NCI-H69 (cell line): ENCODE data around the gene CYP26B1.

Source experiments
- DNase-seq: peaks from one replicate; lab custom pipeline; 2025; lab: John Stamatoyannopoulos, UW

Gene CYP26B1

DNA sequence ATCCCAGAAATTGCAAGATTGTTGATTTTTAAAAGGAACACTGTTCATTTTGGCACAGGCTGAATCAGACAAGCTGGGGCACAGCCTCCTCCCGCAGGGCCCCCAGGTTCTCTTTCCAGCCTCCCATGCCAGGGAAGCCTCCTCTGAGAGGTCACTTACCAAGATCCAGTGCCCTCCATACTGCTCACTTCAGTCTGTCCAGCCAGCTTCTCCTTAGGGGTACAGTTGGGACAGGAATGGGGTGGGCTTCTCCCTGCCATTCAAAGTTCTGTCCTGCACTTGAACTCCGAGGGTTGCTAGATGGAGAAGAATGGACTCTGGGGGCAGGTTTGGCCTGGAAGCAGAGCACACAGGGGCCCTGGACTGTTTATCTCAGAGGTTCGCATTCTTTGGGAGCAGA, 7.5 kb upstream of the CYP26B1 start:
- DNase-seq, result no peak

DNA sequence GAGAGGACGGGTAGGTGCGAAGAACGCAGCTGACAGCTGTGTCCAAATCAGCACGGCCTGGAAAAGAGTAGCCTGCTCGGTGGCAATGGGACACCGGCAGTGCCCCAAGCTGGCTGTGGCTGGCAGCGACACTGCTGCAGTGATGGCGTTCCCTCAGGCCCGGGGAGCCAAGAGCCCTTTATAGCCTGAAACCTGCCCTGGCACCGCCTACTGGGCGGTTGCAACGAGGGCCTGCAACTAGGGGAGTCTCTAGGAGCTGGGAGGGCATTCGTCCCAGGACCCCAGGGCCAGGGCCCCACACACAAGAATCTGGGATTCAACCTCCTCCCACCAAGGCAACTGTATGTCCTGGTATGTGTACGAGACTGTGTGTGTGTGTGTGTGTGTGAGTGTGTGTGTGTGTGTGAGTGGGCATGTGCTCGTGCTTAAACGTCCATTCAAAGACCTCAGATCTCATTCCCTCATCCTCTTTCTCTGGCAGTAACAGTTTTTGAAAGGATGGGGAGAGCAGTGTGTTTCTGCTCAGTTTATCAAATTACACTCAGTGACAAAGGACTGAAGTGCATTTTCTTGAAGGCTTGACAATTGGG, 6.8 kb upstream of the CYP26B1 start:
- no peak for DNase-seq

DNA sequence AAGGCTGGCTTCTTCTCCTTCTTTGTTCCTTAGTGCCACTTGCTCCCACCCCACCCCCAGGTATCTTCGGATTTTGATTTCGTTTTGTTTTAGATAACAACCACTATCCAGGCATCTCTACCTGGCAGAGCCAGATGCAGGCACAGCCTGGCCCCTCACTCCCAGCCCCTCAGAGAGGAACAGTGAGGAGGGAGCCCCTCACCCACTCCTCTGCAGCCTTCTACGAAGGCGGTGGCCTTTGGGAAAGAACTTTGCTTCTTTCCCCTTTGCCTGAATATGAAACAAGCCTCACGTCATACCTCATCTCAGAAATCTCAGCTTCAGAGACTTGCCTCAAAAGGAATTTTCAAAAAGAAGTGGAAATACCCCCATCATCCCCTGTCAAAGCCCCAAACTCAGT, 6.3 kb upstream of the CYP26B1 start:
- no peak for DNase-seq

DNA sequence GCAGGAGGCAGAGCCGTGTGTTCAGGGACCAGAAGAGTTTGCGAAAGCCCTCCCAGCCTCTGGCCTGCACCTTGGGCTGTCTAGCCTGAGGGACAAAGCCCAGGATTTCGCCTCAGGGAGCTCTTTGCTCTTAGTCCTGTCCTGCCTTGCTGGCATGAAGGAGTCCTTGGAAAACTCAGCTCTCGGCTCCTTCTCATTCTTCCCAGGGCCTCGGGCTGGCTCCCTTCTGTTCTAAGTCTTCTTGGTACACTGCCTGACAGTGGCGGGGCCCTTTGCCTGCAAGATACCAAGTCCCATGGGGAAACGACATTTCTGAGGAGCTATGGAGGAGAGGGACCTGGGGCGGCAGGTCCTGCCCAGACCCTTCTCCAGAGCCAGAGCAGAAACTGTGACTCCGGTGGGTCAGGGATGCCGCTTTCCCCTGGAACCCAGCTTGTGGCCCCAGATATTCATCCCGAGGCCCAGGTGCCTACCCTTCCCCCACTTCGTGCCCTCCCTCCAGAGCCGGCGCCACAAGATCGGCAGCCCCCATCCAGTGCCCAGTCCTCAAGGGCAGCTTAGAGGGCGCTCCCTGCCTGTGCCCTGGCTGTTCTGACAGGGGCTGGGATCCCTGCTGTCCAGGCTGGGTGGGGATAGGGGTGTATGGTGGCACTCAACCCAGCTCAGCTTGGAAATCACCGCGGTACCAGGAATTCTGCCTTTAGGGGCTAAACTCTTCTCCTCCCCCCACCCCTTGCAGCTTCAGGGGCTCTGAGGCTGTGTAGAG, 5.5 kb upstream of the CYP26B1 start:
- no peak for DNase-seq

DNA sequence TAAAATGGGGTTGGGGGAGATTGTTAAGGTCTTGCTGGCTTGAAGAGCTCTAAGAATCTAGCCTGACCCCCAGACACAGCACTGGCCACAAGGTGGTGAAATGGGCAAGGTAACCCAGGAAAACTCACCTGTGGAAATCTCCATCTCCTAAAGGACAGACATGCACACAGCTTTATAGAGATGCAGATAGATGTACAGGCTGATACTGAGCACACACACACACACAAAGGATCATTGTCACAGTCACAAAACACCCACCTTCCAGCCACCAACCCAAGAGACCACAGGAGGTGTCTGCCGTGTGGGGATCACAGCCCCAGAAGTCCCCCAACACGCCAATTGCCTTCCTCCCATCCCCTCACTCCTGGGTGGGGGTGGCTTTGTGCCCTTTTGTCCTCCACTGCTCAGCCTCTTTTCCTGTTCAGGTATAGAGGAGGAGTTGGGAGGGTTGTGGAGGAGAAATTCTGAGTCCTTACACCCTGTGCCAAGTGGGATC, 3.2 kb upstream of the CYP26B1 start:
- DNase-seq, result no peak

DNA sequence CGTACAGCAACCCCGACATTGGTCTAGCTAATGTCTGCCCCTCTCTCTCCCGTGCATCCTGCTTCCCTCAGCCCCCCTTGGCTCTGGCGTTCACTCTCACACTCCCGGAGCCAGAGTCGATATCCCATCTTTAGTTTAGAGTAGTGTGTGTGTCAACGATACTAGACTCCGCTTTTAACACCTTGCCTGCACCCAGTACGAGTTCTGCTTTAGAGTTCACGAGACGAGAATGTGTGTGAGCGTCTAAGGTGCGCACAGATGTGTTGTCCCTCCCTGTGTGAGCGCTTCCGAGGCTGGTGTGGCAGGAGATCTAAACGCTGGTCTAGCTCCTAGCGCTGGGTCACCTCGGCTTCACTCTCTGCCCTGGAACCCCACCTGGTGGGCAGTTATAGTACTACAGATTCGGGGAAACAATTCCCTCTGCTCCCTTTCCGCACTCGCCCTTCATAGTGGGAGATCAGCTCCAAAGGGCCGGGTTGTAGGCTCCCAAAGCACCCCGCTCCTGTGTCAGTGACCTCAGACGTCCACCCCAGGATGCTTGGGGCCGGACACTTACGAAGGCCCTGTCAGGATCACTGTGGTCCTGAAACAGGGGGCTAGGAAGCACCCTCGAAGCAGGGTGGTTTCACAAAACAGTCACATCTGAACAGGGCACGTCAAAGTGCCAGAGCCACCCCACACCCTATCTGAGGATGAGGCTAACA, 2.6 kb upstream of the CYP26B1 start:
- peak; percentile 77 for DNase-seq

DNA sequence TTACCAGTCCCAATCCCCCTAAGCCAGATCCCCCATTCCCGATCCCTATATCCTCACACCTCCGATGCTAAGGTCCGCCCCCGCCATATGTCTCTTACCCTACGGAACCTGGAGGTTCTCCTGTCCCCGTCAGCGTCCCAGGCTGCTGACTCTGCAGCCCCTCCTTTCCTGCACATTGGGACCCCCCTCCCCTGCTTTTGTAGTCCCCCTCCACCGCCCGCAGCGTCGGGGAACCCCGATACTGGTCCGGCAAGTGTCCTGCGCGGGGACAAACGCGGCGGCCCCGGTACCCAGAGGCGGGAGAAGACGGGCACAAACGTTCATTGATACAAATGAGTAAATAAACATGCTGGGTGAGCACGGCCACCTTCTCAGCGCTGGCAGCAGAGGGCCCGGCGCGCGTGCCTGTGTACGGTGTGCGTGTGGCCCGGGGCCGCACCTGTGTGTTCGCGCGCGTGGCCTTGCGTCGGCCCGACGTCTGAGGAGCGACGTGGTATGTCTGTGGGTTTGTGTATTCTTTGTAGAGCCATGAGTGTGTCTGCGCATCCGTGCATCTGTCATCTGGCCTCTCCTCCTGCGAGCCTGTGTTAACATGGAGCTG, 2.0 kb upstream of the CYP26B1 start:
- peak; percentile 29 for DNase-seq

DNA sequence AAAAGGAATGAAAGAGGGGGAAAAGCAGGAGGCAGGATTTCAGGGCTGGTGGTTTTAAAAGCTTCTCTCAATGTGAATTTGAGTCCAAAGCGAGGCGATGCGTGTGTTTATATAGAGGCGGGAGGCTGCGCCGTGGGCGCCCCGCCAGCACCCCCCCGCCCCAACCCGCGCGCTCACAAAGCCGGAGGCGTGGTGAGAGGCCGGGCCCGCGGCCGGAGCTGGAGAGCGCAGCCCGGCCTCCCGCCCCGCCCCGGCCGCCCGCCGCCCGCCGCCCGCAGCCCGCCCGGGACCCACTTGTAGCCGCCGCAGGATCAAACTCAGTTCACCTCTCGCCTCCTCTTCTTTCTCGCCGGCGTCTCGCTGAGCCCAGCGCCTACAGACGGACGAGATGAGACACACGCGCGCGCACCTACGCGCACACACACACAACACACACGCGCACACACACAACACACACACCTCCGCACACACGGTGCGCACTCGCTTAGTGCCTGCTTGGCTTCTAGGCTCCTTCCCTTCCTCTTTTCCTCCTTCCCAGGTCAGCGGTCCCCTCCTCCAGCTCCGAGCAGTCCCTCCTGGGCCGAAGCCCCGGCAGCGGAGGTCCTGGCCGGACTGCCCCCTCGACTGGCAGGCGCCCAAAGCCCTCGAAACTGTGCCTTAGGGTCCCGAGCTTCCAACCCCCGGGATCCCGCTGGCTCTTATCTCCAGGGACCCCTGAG, 1.3 kb upstream of the CYP26B1 start:
- DNase-seq, result peak; percentile 72

DNA sequence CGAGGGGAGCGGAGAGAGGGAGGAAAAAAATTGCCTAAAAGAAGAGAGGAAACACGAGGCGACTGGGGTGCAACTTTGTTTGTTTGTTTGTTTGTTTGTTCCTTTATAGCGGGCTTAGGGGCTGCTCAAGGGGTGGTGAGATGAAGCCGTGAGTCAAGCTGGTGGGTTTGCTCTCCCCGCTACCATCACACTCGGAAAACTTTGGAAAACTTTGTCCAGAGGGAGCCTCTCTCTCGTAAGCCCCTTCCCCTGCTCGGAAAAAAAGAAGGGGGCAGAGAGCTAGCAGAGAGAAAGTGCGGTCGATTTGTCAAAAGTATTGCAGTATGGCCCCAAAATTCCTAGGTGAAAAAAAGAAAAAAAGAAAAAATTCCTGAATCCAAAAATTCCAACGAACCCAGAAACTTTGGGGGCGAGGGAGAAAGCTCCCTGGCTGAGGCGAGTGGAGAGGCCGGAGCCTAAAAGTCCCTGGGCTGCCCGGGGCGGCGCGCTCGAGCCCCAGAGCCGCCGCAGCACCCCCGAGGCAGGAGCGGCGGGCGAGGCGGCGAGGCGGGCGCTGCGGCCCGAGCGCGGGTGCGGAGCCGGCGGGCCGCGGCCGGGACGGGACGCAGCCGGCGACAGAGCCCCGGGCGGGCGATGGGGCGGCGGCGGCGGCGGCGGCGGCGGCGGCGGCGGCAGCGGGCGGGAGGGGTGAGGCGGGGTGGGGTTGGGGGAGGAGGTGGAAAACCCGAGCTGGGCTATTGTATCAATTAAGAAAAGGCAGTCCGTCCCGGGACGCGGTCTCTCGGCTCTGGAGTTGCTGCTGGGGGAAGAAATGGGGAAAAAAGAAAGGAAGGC, 558 bp upstream of the CYP26B1 start:
- peak; percentile 6 for DNase-seq

DNA sequence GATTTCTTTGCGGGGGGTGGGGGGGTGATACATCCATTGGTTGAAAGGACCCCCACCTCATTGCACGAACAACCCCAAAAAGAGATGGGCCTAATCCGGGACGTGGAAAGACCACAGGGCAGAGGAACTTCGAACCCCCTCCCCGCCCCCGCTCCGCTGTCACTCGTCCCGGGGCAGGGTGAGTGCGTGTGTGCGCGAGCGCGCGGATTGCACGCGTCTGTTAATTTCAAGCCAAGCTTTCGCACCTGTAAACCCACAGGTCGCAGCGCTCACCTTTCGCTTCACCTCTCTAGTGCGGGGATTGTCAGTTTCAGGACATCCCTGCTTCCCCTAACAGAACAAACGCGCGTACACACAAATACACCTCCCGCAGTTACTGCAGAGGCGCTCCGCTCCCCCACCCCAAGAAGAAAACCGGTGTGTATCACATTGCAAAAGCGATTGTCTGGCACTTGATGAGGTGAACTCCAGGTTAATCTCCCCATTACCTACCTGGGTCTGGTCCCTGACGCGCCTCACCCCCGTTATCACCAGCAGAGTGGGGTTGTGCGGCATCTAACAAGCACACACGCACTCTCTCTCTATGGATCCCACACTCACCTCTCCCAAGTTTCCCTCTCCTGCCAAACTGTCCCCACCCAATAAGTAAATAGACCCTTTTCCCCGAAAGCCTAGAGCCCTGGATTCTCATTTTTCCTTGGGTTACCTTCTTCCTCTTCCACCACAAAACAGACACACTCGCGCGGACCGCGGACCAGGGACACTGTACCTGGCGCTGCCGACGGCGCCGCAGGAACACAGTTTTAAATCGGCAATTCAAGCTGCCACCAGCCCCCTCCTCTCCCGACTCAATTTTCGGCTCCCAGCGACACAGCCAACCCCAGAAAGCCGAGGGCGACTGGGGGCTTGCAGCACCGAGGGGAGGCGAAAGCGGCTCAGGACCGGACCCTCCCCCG, 1.0 kb downstream of the CYP26B1 start:
- DNase-seq, result no peak

DNA sequence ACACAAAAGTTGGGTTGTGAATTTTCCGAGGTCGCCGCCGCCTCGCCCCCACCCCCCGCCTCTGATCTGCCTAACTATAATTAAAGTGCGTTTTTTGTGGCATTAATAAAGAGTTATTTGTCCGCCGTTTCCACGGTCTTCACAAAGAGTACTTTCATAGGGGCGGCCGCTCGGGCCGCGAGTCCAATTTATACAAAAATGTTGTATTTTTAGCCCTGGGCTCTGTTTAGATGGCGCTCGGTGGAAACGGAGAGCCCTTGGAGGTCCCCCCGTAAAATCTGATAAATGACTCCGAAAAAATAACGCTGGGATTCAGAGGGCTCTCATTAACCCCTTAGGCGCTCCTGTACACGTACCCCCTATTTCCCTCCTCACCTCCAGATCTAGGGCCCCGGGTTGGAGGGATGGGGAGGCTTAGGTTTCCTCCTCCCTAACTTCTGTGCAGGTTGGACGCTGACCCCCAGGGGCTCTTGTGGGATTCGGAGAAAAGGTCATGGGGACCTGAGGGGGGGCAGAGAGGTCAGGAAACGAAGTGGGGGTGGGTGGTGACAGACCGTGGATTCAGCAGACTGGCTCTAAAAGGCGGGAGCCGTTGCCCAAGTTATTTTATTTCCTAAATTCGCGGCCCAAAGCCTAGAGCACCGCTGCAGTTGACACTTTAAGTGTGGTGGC, 1.9 kb downstream of the CYP26B1 start:
- no peak for DNase-seq

DNA sequence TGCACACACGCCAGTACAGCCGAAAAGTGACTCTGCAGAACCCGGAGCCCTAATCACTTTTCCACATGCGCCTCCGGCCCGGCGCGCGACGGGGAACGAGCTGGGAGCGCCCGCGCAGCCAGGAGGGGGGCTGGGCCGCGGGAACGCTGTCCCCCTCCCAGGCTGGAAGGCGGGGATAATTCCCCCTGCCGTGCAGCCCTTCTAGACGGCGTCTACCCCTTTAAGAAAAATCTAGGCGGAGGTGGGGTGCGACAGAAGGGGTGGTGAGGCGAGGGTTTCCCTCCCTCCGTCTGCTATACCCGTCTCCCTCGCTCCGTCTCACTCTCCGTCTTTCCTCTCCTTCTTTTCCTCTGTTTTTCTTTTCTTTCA, 2.4 kb downstream of the CYP26B1 start:
- DNase-seq, result peak; percentile 7

DNA sequence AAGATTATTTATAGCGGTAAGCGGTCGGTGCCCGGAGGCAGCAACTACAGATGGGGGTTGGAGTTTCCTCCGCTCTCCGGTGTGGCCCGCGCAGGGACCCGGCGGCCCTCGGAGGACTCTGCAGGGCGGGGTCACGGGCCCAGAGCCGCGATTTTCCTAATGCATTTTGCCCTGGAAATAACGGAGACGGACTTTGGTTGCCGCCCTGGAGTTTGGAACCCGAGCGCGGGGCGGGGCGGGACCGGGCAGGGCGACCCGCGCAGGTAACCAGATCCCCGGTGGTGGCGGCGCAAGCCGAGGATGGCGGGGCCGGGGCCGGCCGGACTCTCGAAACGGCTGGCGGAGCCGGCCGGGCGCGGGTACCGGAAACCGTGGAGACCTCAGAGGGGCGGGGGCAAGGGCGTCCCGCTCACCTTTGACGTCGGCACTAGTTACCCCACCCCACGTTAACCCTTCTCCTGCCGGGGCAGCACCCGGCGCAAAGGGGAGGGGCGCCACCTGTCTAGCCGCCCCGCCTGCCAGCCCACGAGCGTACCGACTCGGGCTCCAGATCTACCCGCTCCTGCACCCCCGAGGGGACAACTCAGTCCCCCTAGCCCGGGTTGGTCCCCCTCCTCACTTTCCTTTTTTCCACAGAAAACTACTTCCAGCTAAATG, 2.9 kb downstream of the CYP26B1 start:
- peak; percentile 19 for DNase-seq

DNA sequence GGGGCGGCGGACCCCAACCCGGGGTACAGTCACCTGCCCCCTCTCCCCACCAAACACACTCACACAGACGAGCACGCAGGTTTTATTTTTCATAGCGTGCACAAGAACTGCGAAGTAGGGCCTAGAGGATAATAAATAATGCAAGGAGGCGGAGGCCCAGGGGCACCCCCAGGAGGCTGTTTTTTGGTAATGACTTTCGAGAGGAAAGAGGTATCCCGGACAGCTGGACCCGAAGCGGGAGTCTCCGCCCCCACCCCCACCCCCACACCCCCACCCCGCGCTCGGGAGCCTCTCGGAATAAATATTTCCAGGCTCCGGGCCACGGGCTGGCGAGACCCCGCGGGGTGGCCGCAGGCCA, 3.4 kb downstream of the CYP26B1 start:
- no peak for DNase-seq

DNA sequence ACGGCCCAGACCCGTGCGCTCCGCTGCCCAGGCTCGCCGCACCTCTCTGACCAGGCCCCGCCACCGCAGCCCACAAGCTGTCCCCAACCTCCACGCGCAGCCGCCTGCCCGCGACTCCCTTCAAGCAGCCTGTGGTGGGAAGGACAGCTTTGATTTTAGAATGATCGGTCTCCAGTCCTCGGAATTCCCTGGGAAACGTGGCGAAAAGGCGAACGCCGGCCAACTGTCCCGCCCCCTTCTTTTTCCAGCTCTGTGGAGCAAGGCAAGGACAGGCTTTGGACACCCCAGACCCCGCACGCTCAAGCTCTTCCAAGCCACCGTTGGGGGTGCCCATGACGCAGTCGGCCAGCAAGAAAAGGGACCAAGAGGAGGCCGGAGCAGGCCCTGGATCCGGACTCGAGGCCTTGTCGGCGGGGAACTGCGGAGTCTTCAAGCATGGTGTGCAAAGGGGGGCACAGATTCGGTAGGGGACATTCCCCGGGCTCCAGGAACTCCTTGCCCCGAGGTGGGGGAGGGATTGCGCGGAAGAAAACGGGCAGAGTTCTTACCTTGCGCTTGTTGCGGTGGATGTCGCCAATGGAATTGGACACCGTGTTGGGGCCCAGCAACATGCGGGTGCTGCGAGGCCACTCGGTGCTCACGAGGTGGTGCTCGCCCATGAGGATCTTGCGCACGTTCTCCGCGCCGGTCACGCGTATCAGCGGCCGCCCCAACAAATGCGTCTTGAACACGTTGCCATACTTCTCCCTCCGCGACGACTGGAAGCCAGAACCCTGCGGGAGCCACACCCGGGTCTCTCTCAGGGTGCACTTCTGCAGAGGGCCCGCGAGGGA, 4.0 kb downstream of the CYP26B1 start:
- DNase-seq, result no peak

DNA sequence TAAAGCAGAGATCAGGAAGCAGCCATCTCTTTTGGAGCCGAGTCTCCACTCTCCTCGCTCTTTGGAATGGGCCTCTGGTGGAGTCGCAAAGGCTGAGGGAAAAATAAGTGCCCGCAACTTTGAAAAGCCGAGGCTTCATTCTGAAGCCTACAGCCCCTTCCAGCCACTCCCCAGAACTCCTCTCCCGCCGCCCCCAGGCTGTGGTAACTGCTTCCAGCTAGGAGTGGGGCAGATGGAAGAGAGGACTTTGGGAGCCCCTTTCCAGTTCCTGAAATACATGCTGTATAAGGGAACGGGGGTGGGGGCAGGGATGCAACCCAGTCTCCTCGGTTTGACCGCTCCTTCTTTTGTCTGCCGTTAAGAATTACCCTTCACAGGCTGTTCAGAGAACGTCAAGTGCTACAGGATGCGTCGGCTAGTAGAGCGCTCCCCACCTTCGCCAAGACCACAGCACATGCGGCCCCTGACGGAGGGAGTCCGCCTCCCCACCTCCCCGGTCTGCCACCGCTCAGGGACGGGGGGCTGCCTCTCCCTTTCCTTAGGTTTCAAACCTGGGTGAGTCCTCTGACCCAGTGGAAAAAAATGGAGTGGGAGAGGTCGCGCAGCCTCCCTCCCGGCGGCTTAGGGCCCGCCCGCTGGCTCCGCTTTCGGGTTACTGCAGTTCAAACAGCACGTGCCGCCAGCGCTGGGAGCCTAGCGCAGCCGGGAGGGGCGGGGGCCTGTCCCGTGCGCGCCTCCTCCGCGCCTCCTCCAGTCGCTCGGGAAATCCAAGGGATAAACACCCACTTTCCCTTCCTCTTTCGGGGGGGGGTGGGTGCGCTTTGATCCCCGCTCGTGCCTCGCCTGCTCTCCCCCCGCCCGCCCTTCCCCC, 4.9 kb downstream of the CYP26B1 start:
- no peak for DNase-seq

DNA sequence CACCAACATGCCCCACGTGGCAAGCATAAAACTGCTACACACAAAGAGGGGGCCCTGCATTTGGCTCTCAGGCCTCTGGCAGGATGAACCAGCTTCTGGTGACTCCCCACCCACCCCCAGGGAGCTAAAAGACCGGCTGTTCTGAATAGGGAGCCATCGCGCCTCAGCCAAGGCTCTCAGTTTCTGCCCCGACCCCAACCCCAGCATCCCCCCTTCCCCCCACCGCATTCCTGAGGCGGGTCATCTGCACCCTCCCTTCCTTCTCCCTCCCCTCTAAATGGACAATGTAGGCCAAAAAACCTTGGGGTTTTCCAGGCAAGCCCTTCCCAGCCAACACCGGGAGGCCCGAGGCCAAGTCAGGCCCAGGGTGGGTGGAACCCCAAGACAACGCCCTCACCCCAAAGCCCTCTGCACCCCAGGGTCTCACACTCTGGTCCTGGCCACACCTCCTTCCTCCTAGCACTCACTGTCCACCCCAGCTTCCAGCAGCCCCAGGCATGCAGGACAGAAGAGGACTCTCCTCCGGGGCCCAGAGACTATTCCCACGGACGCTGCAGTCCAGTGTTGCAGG, 5.7 kb downstream of the CYP26B1 start:
- DNase-seq, result no peak
